IgD-negative memory B cell (primary cell): Measurements from ENCODE around the gene SIPA1L3. TPM values are rescaled to one million over a fixed set of nuclear protein-coding genes. Genes with fewer than 3 reads are reported as not detected.
"Not testable (repeated sequence)": the region's sequence is repeated elsewhere in the genome, so short reads cannot be mapped to it uniquely, and the experiment has no call there.

Source experiments
- H3K27ac Mint-ChIP-seq, 3 donors: one replicate each; pipeline ENCODE4 v1.8.0; 2020 to 2022; ENCODE audit warnings: mild to moderate bottlenecking in 3 of 3, mixed read lengths in 3 of 3, moderate library complexity in 1 of 3
- H3K27me3 Mint-ChIP-seq: one replicate; pipeline ENCODE4 v1.8.0; 2021; ENCODE audit warnings: mixed read lengths
- H3K36me3 Mint-ChIP-seq: one replicate; pipeline ENCODE4 v1.8.0; 2020; ENCODE audit warnings: mild to moderate bottlenecking, mixed read lengths
- H3K4me1 Mint-ChIP-seq, 3 donors: one replicate each; pipeline ENCODE4 v1.8.0; 2020 to 2022; ENCODE audit warnings: mixed read lengths in 3 of 3, mild to moderate bottlenecking in 1 of 3
- H3K4me3 Mint-ChIP-seq, 4 donors: one replicate each; pipeline ENCODE4 v1.8.0; 2020 to 2022; ENCODE audit warnings: mild to moderate bottlenecking in 4 of 4, mixed read lengths in 4 of 4, moderate library complexity in 3 of 4
- H3K9me3 Mint-ChIP-seq, 3 donors: one replicate each; pipeline ENCODE4 v1.8.0; 2020 to 2021; ENCODE audit warnings: mixed read lengths in 3 of 3, mild to moderate bottlenecking in 1 of 3
- polyA plus RNA-seq: library from polyadenylated mRNA; unstranded; fragments of 300-500 nt; fragmentation: Illumina TruSeq; gene quantifications from one replicate; pipeline ENCODE4 v1.2.3, GENCODE V29; 2021

SIPA1L3 gene
- polyA plus RNA-seq, 1 donor from 2014 or later = 13.6 TPM

DNA sequence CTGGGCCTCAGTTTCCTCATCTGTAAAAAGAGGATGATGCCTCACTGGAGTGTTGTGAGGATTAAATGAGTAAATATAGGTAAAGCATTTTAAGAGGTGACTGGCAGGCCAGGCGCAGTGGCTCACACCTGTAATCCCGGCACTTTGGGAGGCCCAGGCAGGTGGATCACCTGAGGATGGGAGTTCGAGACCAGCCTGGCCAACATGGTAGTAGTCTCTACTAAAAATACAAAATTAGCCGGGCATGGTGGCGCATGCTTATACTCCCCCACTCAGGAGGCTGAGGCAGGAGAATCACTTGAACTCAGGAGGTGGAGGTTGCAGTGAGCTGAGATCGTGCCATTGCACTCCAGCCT is 317.8 kb downstream of the SIPA1L3 start:
- not testable (repeated sequence) for H3K27ac Mint-ChIP-seq, H3K9me3 Mint-ChIP-seq, H3K36me3 Mint-ChIP-seq
- peaks cover 5 to 19% (median 11%) of the 10 kb centered on the region in 3 donors for H3K4me1 Mint-ChIP-seq
- H3K27me3 Mint-ChIP-seq = peaks cover 53% of the 10 kb centered on the region
- H3K4me3 Mint-ChIP-seq = peak overlapping the region in 2 of 4 donors; percentile 69 to 93

DNA sequence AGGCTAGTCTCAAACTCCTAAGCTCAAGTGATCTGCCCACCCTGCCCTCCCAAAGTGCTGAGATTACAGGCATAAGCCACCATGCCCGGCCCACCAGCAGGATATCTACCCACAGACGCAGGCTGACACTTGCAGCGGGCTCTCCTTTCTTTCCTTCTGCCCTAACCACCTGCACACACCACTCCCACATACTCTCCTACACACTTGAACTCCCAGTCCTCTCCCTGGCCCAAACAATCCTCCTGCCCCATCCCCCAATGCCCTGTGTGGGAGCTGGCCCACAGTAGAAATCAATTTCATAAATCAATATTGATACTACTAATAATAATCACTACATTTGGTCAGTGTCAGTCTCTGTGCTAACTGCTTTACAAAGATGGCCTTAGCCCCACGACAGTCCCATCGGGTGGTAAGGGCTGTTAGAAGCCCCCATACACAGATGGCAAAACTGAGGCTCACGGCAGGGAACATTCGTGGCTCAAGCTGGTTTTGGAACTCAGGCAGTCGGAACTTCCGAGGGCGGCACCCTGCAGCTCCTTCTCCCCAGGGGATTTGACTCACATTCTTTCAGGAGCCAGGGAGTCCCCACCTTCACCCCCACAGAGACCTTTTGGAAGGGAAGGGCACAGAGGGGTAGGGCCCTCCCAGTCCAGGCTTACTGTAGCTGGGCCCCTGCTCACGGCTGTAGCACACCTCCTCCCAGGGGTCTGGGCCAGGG is 320.4 kb downstream of the SIPA1L3 start:
- peak overlapping the region in 1 of 4 donors; percentile 76 for H3K4me3 Mint-ChIP-seq
- peaks cover 3% of the 10 kb centered on the region for H3K36me3 Mint-ChIP-seq
- H3K27me3 Mint-ChIP-seq = peaks cover 46% of the 10 kb centered on the region
- peaks cover 0 to 21% (median 11%) of the 10 kb centered on the region in 3 donors for H3K4me1 Mint-ChIP-seq
- peak overlapping the region in 1 of 3 donors; percentile 59 for H3K27ac Mint-ChIP-seq
- H3K9me3 Mint-ChIP-seq = no peaks in the 10 kb centered on the region

DNA sequence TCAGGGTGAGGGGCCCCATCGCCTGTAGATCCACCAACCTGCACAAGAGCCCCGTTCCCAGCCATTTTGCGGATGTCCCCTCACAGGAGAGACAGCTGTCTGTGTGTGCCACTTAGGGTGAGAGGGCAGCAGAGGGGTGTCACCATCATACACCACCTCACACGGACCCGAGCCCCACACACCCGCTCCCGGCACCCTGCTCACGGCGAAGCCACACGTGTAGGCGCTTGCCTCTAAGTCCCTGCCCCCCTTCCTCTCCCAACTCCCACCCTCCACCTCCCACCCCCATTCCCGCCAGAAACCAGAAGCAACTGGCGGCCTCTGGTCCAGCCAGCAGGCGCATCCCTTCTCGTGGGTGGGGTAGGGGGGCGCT is 321.0 kb downstream of the SIPA1L3 start:
- peaks cover 44% of the 10 kb centered on the region for H3K27me3 Mint-ChIP-seq
- peaks cover 0 to 20% (median 9%) of the 10 kb centered on the region in 3 donors for H3K4me1 Mint-ChIP-seq
- H3K4me3 Mint-ChIP-seq = peak overlapping the region in 2 of 4 donors; percentile 57 to 76
- H3K9me3 Mint-ChIP-seq = no peaks in the 10 kb centered on the region
- peaks cover 3% of the 10 kb centered on the region for H3K36me3 Mint-ChIP-seq
- peak overlapping the region in 1 of 3 donors; percentile 59 for H3K27ac Mint-ChIP-seq

DNA sequence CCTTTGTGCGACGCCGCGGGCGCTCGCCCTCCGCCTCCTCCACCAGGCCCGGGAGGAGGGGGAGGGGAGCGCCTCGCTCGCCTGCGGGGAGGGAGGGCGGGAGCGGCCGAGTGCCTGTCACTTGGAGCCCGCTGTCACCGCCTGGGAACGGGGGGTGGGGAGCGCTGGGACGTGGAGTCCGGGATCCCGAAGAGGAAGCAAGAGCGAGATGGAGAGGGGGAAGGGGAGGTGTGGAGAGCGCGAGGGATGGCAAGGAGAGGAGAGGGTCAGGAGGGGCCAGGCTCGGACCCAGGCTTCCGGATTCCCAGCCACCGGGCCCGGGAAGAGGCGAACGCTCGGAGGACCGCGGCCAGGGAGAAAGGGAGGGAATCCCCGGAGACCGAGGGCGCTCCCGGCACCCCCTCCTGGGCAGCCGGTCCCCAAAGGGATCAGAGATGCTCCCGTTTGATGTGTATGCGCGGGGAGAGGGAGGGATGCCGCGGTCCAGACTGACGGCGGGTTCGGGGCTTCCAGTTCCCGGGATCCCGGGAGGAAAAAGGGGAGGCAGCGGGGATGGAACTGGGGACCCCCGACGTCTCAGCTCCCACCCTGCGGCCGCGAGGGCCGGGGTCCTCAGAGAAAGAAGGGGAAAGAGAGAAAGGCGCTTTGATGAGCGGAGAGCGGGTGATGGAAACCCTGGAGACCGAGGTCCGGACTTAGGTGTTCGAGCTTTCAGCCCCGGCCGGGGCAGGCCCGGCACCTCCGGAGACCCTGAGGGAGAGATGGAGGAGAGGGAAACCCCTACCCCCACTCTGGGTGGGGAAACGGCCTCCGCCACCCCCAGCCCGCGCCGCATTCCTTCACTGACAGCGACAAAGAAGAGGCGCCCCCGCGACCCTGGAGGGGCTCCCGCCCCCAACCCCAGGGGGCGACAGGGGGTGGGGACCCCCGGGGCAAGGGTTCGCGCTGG is 321.8 kb downstream of the SIPA1L3 start:
- Mint-ChIP-seq H3K27me3 (peaks cover 37% of the 10 kb centered on the region), H3K4me1 (peaks cover 0 to 15% (median 4%) of the 10 kb centered on the region in 3 donors), H3K36me3 (peaks cover 3% of the 10 kb centered on the region), H3K9me3 (no peaks in the 10 kb centered on the region), H3K4me3 (peak overlapping the region in 2 of 4 donors; percentile 25 to 70), H3K27ac (no peak overlapping the region)

DNA sequence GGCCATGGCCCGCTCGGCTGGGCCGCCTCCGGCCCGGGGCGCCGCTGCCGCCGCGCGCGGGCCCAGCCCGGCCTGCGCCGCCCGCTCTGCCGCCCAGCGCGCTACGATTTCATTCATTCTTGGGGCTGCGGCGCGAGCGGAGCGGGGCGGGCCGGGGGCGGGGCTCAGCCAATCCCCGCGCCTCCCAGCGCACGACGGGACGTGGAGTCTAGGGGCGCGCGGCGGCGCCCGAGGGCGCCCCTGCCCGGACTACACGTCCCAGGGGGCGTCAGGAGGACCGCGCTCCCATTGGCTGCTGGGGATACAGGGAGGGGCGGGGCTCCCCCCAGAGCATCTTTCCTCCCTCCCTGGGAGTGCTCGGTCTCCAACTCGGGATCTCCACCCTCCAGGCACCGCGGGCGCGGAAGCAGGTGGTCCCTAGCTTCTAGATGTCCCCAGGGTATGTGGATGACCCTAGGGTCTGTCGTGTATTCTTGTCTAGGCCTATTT is 322.6 kb downstream of the SIPA1L3 start:
- no peaks in the 10 kb centered on the region for H3K9me3 Mint-ChIP-seq
- H3K27me3 Mint-ChIP-seq = peaks cover 31% of the 10 kb centered on the region
- peaks cover 1% of the 10 kb centered on the region for H3K36me3 Mint-ChIP-seq
- peaks cover 0 to 10% (median 1%) of the 10 kb centered on the region in 3 donors for H3K4me1 Mint-ChIP-seq
- H3K4me3 Mint-ChIP-seq = peak overlapping the region in 2 of 4 donors; percentile 39 to 59
- no peak overlapping the region for H3K27ac Mint-ChIP-seq

DNA sequence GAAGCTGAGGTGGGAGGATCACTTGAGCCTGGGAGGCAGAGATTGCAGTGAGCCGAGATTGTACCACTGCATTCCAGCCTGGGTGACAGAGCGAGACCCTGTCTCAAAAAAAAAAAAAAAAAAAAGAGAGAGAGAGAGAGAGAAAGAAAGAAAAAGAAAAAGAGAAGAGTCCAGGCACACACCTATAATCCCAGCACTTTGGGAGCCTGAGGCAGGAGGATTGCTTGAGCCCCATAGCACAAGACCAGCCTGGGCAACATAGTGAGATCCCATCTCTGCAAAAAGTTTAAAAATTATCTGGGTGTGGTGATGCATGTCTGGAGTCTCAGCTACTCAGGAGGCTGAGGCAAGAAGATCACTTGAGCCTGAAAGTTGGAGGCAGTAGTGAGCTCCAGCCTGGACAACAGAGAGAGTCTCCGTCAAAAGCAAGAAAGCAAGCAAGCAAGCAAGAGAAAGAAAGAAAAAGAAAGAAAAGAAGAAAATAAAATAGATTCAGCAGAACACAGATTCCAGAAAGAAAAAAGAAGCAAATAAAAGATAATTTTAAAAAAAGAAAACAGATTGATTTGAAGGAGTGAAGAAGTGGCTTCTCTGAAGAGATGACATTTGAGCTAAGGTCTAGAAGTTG is 323.6 kb downstream of the SIPA1L3 start:
- not testable (repeated sequence) for H3K4me3 Mint-ChIP-seq, H3K36me3 Mint-ChIP-seq, H3K4me1 Mint-ChIP-seq, H3K27ac Mint-ChIP-seq, H3K9me3 Mint-ChIP-seq
- H3K27me3 Mint-ChIP-seq = peaks cover 26% of the 10 kb centered on the region

DNA sequence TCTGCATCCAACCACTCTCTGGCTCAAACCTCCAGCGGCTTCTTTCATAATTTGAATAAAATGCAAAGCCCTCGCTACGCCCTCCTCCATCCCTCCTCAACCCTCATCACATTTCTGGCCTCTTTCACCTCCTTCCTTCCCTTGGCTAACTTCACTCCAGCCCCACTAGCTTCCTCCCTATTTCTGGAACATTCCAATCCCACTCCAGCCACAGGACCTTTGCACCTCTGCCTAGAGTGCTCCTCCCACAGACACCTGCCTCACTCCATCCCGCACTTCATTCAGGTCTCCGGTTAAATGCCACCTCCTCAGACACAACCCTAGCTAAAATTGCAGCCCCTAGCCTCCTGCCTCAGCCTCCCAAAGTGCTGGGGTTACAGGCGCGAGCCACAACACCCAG is 324.9 kb downstream of the SIPA1L3 start:
- H3K4me3 Mint-ChIP-seq = no peak overlapping the region
- peaks cover 0 to 8% (median 1%) of the 10 kb centered on the region in 3 donors for H3K4me1 Mint-ChIP-seq
- no peak overlapping the region for H3K27ac Mint-ChIP-seq
- peaks cover 22% of the 10 kb centered on the region for H3K27me3 Mint-ChIP-seq
- H3K9me3 Mint-ChIP-seq = no peaks in the 10 kb centered on the region
- no peaks in the 10 kb centered on the region for H3K36me3 Mint-ChIP-seq

DNA sequence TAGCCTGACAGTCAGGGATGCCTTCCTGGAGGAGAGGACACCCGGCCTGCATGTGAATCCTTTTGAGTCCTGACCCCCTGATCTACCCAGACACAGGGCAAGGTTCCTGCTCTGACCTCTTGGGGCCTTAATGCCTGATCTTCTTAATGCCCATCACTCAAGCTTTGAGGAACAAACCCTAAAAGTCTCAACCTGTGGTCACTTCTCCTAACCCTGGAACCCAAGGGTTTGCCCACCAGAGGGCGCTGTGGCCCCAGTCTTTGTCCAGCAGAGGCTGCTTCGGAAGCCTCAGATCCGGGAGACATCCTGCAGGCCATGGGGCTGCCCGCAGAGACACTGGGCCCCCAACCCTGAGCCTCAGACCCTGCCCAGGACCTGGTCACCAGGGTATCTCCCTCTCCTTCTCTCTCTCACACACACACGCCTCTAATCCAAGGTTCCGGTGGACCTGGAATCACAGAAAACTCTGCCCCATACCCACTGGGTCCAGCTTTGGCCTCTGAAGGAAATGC is 326.8 kb downstream of the SIPA1L3 start:
- peaks cover 14% of the 10 kb centered on the region for H3K27me3 Mint-ChIP-seq
- H3K36me3 Mint-ChIP-seq = no peaks in the 10 kb centered on the region
- H3K27ac Mint-ChIP-seq = peak overlapping the region in 1 of 3 donors; percentile 57
- peaks cover 0 to 5% (median 1%) of the 10 kb centered on the region in 3 donors for H3K4me1 Mint-ChIP-seq
- peak overlapping the region in 1 of 4 donors; percentile 2 for H3K4me3 Mint-ChIP-seq
- no peaks in the 10 kb centered on the region for H3K9me3 Mint-ChIP-seq

DNA sequence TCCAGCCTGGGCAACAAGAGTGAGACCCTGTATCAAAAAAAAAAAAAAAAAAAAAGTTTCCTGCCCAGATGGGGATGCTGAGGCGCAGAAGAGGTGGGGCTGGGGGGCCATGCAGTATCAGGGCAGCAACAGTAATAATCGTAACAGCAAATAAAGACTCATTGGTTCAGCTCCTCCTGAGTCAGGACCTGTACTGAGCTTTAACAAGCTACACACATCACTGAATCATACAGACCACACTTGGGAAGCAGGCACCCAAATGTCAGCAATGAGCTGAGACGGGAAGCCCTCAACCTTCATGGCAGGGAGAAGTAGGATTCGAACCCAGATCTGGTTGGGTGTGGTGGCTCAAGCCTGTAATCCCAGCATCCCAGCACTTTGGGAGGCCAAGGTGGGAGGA is 327.6 kb downstream of the SIPA1L3 start:
- no peaks in the 10 kb centered on the region for H3K36me3 Mint-ChIP-seq
- H3K4me3 Mint-ChIP-seq = no peak overlapping the region
- no peaks in the 10 kb centered on the region for H3K9me3 Mint-ChIP-seq
- H3K27ac Mint-ChIP-seq = no peak overlapping the region
- peaks cover 0 to 4% (median 0%) of the 10 kb centered on the region in 3 donors for H3K4me1 Mint-ChIP-seq
- peaks cover 11% of the 10 kb centered on the region for H3K27me3 Mint-ChIP-seq

DNA sequence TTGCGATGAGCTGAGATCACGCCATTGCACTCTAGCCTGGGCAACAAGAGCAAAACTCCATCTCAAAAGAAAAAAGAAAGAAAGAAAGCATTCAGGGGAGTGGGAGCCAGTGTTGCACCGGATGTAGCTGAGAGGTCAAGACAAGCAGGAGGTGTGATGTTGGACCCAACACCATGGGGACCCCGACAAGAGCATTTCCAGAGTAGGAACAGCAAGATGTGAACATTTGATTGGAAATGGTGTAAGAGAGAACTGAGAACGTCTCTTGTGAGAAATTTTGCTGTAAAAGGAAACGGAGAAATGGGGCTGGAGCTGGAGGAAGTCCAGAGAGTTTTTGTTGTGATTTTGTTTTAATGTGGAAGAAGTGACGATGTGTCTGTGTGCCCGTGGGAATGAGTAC is 332.8 kb downstream of the SIPA1L3 start:
- H3K4me1 Mint-ChIP-seq = peaks cover 3 to 8% (median 6%) of the 10 kb centered on the region in 3 donors
- H3K36me3 Mint-ChIP-seq = peaks cover 2% of the 10 kb centered on the region
- peaks cover 4% of the 10 kb centered on the region for H3K27me3 Mint-ChIP-seq
- peak overlapping the region in 1 of 3 donors; percentile 47 for H3K27ac Mint-ChIP-seq
- no peaks in the 10 kb centered on the region for H3K9me3 Mint-ChIP-seq
- no peak overlapping the region for H3K4me3 Mint-ChIP-seq

DNA sequence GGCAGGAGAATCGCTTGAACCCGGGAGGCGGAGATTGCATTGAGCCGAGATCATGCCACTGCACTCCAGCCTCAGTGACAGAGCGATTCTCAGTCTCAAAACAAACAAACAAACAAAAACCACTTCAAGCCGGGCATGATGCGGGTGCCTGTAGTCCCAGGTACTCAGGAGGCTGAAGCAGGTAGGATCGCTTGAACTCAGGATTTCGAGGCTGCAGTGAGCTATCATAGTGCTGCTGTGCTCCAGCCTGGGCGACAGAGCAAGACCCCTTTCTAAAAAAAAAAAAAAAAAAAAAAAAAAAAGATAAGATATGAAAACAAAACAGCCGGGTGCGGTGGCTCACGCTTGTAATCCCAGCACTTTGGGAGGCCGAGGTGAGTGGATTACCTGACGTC is 336.3 kb downstream of the SIPA1L3 start:
- peak overlapping the region; percentile 65 to 96 (median 85) for H3K4me3 Mint-ChIP-seq
- no peaks in the 10 kb centered on the region for H3K9me3 Mint-ChIP-seq
- peak overlapping the region in 2 of 3 donors; percentile 40 to 69 for H3K27ac Mint-ChIP-seq
- H3K36me3 Mint-ChIP-seq = peaks cover 2% of the 10 kb centered on the region
- no peaks in the 10 kb centered on the region for H3K27me3 Mint-ChIP-seq
- H3K4me1 Mint-ChIP-seq = peaks cover 5 to 12% (median 11%) of the 10 kb centered on the region in 3 donors

DNA sequence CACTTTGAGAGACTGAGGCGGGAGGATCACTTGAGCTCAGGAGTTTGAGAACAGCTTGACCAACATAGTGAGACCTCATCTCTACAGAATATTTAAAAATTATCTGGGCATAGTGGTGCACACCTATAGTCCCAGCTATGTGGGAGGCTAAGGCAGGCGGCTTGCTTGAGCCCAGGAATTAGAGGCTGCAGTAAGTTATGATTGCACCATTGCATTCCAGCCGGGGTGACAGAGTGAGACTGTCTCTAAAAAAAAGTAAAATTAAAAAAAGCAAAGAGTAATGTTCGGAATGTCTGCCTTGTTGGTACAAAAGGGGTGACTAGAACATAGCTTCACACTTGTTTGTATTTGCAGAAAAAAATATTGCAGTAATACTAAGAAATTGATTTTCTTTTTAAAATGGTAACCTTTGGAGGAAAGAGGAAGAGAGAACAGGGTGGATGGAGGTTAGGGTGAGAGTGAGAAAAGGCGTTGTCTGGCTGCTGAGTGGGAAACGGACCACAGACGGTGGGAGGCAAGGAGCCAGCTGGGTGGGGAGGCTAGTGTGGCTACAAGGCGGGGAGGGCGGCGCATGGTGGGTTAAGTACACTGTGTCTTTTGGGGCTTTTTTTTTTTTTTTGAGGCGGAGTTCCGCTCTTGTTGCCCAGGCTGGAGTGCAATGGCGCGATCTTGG is 339.0 kb downstream of the SIPA1L3 start:
- Mint-ChIP-seq H3K9me3 (no peaks in the 10 kb centered on the region), H3K4me1 (peaks cover 7 to 16% (median 11%) of the 10 kb centered on the region in 3 donors), H3K27me3 (peaks cover 2% of the 10 kb centered on the region), H3K4me3 (peak overlapping the region in 3 of 4 donors; percentile 44 to 87 (median 64)), H3K36me3 (peaks cover 2% of the 10 kb centered on the region), H3K27ac (peak overlapping the region in 1 of 3 donors; percentile 33)

DNA sequence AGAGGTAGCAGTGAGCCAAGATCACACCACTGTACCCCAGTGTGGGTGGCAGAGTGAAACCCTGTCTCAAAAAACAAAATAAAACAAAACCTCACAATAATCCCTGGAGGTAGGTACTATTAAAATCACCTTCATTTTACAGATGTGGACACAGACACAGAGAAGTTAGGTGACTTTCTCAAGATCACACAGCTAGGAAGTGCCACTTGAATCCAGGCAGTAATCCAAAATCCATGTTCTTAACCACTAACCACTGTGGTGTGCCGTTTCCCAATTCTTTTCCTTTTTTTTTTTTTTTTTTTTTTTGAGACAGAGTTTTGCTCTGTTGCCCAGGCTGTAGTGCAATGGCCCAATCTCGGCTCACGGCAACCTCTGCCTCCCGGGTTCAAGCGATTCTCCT is 340.1 kb downstream of the SIPA1L3 start:
- Mint-ChIP-seq H3K27me3 (peaks cover 2% of the 10 kb centered on the region), H3K9me3 (no peaks in the 10 kb centered on the region), H3K36me3 (peaks cover 2% of the 10 kb centered on the region), H3K4me3 (no peak overlapping the region), H3K4me1 (peaks cover 11 to 24% (median 17%) of the 10 kb centered on the region in 3 donors), H3K27ac (no peak overlapping the region)

DNA sequence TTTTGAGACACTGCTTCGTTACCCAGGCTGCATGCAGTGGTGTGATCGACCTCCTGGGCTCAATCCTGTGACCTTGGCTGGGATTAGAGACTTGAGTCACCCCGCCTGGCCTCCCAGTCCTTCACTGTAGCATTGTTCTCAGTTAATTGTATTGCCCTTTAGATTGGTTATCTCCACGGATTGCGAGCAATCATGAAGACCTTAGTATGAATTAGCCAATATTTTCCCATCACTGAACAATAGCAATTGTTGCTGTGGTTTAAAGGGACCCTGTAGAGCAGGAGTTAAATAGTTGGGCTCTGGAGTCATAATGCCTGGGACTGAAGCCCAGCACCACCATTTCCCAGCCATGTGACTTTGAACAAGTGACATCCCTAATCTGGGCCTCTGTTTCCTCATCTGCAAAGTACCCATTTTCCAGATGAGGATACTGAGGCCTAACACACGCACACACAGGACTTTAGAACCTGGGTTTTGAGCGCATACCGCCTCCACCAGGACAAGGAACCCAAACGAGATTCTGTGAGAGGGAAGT is 340.8 kb downstream of the SIPA1L3 start:
- Mint-ChIP-seq H3K4me3 (no peak overlapping the region), H3K27me3 (peaks cover 5% of the 10 kb centered on the region), H3K27ac (no peak overlapping the region), H3K4me1 (peaks cover 17 to 30% (median 23%) of the 10 kb centered on the region in 3 donors), H3K9me3 (no peaks in the 10 kb centered on the region), H3K36me3 (peaks cover 2% of the 10 kb centered on the region)
